GM23338 (cell line): ENCODE measurements around the gene PRKX. TPM values are rescaled to one million over a fixed set of nuclear protein-coding genes. Genes with fewer than 3 reads are reported as not detected.

ENCODE experiments used
- ATAC-seq: fragments of 200-7000 bp; cut with Tn5 transposase; 3 replicates; pipeline ENCODE4 v1.9.1; 2020
- DNase-seq: peaks from one replicate; pipeline ENCODE4 v3.0.0-alpha.2; 2015; ENCODE audit warnings: low spot score
- H2AFZ ChIP-seq: fragments of 200-600 bp; sonication (generic); 2 replicates; pipeline ENCODE4 v1.8.0; 2016; ENCODE audit warnings: antibody characterized with exemption, mild to moderate bottlenecking, moderate library complexity
- H3F3A ChIP-seq: fragments of 200-600 bp; sonication (generic); replicated peaks from 2 replicates; pipeline ENCODE4 v1.8.0; 2017; ENCODE audit warnings: antibody characterized with exemption, mixed run types, low read depth
- H3K27ac ChIP-seq: fragments of 200-600 bp; sonication (generic); 2 replicates; pipeline ENCODE4 v1.6.1; 2016; ENCODE audit warnings: low read depth
- H3K27me3 ChIP-seq: fragments of 200-600 bp; sonication (generic); 2 replicates; pipeline ENCODE4 v1.8.0; 2016; ENCODE audit warnings: mild to moderate bottlenecking, mixed run types, moderate library complexity; ENCODE audit not compliant: insufficient read depth
- H3K36me3 ChIP-seq: fragments of 200-600 bp; sonication (generic); 2 replicates; pipeline ENCODE4 v1.8.0; 2016; ENCODE audit warnings: mild to moderate bottlenecking; ENCODE audit not compliant: insufficient read depth
- H3K4me1 ChIP-seq: fragments of 200-600 bp; sonication (generic); 2 replicates; pipeline ENCODE4 v1.8.0; 2016; ENCODE audit warnings: mild to moderate bottlenecking, moderate library complexity; ENCODE audit not compliant: insufficient read depth
- H3K4me2 ChIP-seq: fragments of 200-600 bp; sonication (generic); 2 replicates; pipeline ENCODE4 v1.7.1; 2017; ENCODE audit warnings: mixed run types
- H3K4me3 ChIP-seq: fragments of 200-600 bp; sonication (generic); 2 replicates; pipeline ENCODE4 v1.6.1; 2016; ENCODE audit warnings: mixed run types
- H3K79me2 ChIP-seq: fragments of 200-600 bp; sonication (generic); replicated peaks from 2 replicates; pipeline ENCODE4 v1.8.0; 2017; ENCODE audit warnings: mild to moderate bottlenecking; ENCODE audit not compliant: insufficient read depth
- H3K9me2 ChIP-seq: fragments of 200-600 bp; sonication (generic); 2 replicates; pipeline ENCODE4 v1.8.0; 2017; ENCODE audit not compliant: insufficient read depth
- H4K20me1 ChIP-seq: fragments of 200-600 bp; sonication (generic); replicated peaks from 2 replicates; pipeline ENCODE4 v1.8.0; 2017; ENCODE audit warnings: mild to moderate bottlenecking; ENCODE audit not compliant: insufficient read depth
- H3K27ac Mint-ChIP-seq: 2 replicates; pipeline ENCODE4 v1.8.0; 2020; ENCODE audit warnings: inconsistent platforms, mild to moderate bottlenecking, moderate library complexity, mixed read lengths
- H3K27me3 Mint-ChIP-seq: 3 replicates; pipeline ENCODE4 v1.8.0; 2022; ENCODE audit warnings: low read depth, mild to moderate bottlenecking, moderate library complexity, mixed read lengths, inconsistent platforms; ENCODE audit not compliant: insufficient read depth, poor library complexity
- H3K36me3 Mint-ChIP-seq: 3 replicates; pipeline ENCODE4 v1.8.0; 2021; ENCODE audit warnings: low read depth, mild to moderate bottlenecking, inconsistent platforms, moderate library complexity, mixed read lengths
- H3K4me1 Mint-ChIP-seq: 3 replicates; pipeline ENCODE4 v1.8.0; 2020; ENCODE audit warnings: mild to moderate bottlenecking, inconsistent platforms, mixed read lengths
- H3K4me3 Mint-ChIP-seq: 3 replicates; pipeline ENCODE4 v1.8.0; 2021; ENCODE audit warnings: moderate library complexity, mild to moderate bottlenecking, inconsistent platforms, mixed read lengths
- H3K9me3 Mint-ChIP-seq: 3 replicates; pipeline ENCODE4 v1.8.0; 2020; ENCODE audit warnings: moderate library complexity, mild to moderate bottlenecking, inconsistent platforms, mixed read lengths
- ETS1 ChIP-seq: IDR thresholded peaks from 2 replicates; pipeline ENCODE4 v1.6.1; 2016; ENCODE audit warnings: antibody characterized with exemption
- EZH2 ChIP-seq: fragments of 200-600 bp; sonication (generic); IDR thresholded peaks from one replicate; pipeline ENCODE4 v1.8.0; 2017; ENCODE audit warnings: antibody characterized with exemption, mild to moderate bottlenecking, low read depth; ENCODE audit not compliant: unreplicated experiment
- EZH2phosphoT487 ChIP-seq: fragments of 200-600 bp; sonication (generic); IDR thresholded peaks from one replicate; pipeline ENCODE4 v1.8.1; 2018; ENCODE audit warnings: antibody characterized with exemption; ENCODE audit not compliant: unreplicated experiment
- JUNB ChIP-seq: IDR thresholded peaks from one replicate; pipeline ENCODE4 v1.6.1; 2016; ENCODE audit warnings: antibody characterized with exemption; ENCODE audit not compliant: unreplicated experiment
- NANOG ChIP-seq: IDR thresholded peaks from 2 replicates; pipeline ENCODE4 v1.6.1; 2016; ENCODE audit warnings: antibody characterized with exemption, borderline replicate concordance
- POLR2AphosphoS5 ChIP-seq: IDR thresholded peaks from 2 replicates; pipeline ENCODE4 v1.6.1; 2016; ENCODE audit warnings: antibody characterized with exemption, low read depth
- STAT1 ChIP-seq: IDR thresholded peaks from one replicate; pipeline ENCODE4 v1.6.1; 2016; ENCODE audit warnings: antibody characterized with exemption; ENCODE audit not compliant: unreplicated experiment
- ZNF331 ChIP-seq: fragments of 250-450 bp; sonication (Bioruptor Pico); IDR thresholded peaks from 2 replicates; pipeline ENCODE4 v1.5.0; 2020; ENCODE audit warnings: low read depth, mild to moderate bottlenecking, moderate library complexity
- polyA plus RNA-seq: library from polyadenylated mRNA; unstranded; fragments of >200 nt; fragmentation: Nextera tagmentation; extraction: Ambion mirVana; gene quantifications from 2 replicates; pipeline ENCODE4 v1.2.1, GENCODE V29; 2016
- total RNA-seq: library from RNA; depleted of rRNA; stranded (reverse); fragments of >200 nt; shearing (Covaris generic); gene quantifications from 2 replicates; pipeline ENCODE4 v1.2.3, GENCODE V29; 2014
- TF ChIP-seq, protein P1 (sequence below), 2 experiments: fragments of 200-600 bp in 1 of 2; sonication (generic) in 1 of 2; conservative IDR thresholded peaks; 2 replicates each; pipeline versions ENCODE4 v1.5.1 to v1.6.1; 2016 to 2017; ENCODE audit warnings: antibody characterized with exemption in 2 of 2, low read depth in 2 of 2, mild to moderate bottlenecking in 2 of 2, moderate library complexity in 1 of 2
- TF ChIP-seq, protein P2 (sequence below): IDR thresholded peaks from one replicate; pipeline ENCODE4 v1.6.1; 2018; ENCODE audit warnings: antibody characterized with exemption; ENCODE audit not compliant: unreplicated experiment

PRKX gene
- total and polyA plus RNA-seq, 2 experiments from 2014 or later, result 12.9 to 43.5 TPM

DNA sequence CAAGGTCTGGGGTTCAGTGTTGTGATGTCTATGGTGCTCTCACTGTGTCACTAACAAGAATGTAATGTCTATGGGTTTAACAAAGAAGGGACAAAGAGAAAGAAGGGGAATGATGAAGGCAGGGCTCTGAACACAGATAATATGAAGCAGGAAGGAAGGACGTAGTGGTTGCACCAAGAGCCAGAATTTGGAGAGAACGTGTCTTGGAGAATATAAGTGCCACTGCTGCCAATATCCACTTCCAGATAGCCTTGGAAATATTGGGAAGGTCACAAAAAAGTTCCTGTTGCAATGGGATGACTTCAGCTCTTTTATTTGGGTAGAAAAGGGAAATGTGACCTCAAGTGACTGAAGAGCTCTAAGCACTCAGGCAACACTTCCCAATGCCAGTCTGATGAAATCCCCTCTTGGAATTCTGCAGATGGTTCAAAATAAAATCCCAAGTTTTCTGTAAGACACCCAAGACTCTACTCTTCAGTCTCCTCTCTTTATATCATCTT lies 131.8 kb downstream of the PRKX start:
- H3K27ac Mint-ChIP-seq, result no peak overlapping the region

GRCh38 chrX:3577551-3577950 lies 135.9 kb downstream of the PRKX start:
- H2AFZ ChIP-seq, result no peak overlapping the region
- H3K27me3 ChIP-seq, result no peaks in the 10 kb centered on the region
- H3K9me3 Mint-ChIP-seq, result no peaks in the 10 kb centered on the region; the same call in 2 of the 3 replicates
- no peak overlapping the region for H3K4me3 ChIP-seq
- no peaks in the 10 kb centered on the region for H3K4me1 ChIP-seq
- H3K4me3 Mint-ChIP-seq, result no peak overlapping the region
- H3K4me2 ChIP-seq, result no peak overlapping the region
- no peaks in the 10 kb centered on the region for H3K36me3 ChIP-seq
- H3K36me3 Mint-ChIP-seq, result no peaks in the 10 kb centered on the region
- H3K27ac ChIP-seq, result no peak overlapping the region
- H3K4me1 Mint-ChIP-seq, result no peaks in the 10 kb centered on the region
- H3K9me2 ChIP-seq, result no peaks in the 10 kb centered on the region
- DNase-seq (no peak), ATAC-seq (no peak)
- no peak overlapping the region for H3K27ac Mint-ChIP-seq
- H3K79me2 ChIP-seq, result no peaks in the 10 kb centered on the region
- no peaks in the 10 kb centered on the region for H4K20me1 ChIP-seq
- peaks cover 4% of the 10 kb centered on the region for H3K27me3 Mint-ChIP-seq
- H3F3A ChIP-seq, result no peaks in the 10 kb centered on the region
- TF ChIP-seq STAT1 (no peak), EZH2 (no peak), JUNB (no peak), ETS1 (no peak), POLR2AphosphoS5 (no peak), EZH2phosphoT487 (no peak), ZNF331 (CRISPR knock-in tag) (no peak)
- TF ChIP-seq, protein P1, sequence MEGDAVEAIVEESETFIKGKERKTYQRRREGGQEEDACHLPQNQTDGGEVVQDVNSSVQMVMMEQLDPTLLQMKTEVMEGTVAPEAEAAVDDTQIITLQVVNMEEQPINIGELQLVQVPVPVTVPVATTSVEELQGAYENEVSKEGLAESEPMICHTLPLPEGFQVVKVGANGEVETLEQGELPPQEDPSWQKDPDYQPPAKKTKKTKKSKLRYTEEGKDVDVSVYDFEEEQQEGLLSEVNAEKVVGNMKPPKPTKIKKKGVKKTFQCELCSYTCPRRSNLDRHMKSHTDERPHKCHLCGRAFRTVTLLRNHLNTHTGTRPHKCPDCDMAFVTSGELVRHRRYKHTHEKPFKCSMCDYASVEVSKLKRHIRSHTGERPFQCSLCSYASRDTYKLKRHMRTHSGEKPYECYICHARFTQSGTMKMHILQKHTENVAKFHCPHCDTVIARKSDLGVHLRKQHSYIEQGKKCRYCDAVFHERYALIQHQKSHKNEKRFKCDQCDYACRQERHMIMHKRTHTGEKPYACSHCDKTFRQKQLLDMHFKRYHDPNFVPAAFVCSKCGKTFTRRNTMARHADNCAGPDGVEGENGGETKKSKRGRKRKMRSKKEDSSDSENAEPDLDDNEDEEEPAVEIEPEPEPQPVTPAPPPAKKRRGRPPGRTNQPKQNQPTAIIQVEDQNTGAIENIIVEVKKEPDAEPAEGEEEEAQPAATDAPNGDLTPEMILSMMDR (conservative IDR thresholded peaks at IDR 0.05; ENCODE audit: low read depth in 2 of 2), result no peak

More for the DNA sequence above, 131.8 kb downstream of the PRKX start:
- ATAC-seq (no peak), DNase-seq (no peak)
- no peak overlapping the region for H2AFZ ChIP-seq
- H3K79me2 ChIP-seq, result no peaks in the 10 kb centered on the region
- H4K20me1 ChIP-seq, result no peaks in the 10 kb centered on the region
- H3K27me3 ChIP-seq, result no peaks in the 10 kb centered on the region
- Mint-ChIP-seq H3K4me1 (peaks cover 4% of the 10 kb centered on the region; the same call in 1 of the 3 replicates), H3K9me3 (no peaks in the 10 kb centered on the region; the same call in 2 of the 3 replicates), H3K4me3 (no peak overlapping the region), H3K36me3 (no peaks in the 10 kb centered on the region), H3K27me3 (peaks cover 8% of the 10 kb centered on the region)
- no peaks in the 10 kb centered on the region for H3F3A ChIP-seq
- H3K36me3 ChIP-seq, result no peaks in the 10 kb centered on the region
- H3K9me2 ChIP-seq, result no peaks in the 10 kb centered on the region
- no peak overlapping the region for H3K4me2 ChIP-seq
- H3K4me1 ChIP-seq, result no peaks in the 10 kb centered on the region
- no peak overlapping the region for H3K27ac ChIP-seq
- no peak overlapping the region for H3K4me3 ChIP-seq
- TF ChIP-seq, protein P2, sequence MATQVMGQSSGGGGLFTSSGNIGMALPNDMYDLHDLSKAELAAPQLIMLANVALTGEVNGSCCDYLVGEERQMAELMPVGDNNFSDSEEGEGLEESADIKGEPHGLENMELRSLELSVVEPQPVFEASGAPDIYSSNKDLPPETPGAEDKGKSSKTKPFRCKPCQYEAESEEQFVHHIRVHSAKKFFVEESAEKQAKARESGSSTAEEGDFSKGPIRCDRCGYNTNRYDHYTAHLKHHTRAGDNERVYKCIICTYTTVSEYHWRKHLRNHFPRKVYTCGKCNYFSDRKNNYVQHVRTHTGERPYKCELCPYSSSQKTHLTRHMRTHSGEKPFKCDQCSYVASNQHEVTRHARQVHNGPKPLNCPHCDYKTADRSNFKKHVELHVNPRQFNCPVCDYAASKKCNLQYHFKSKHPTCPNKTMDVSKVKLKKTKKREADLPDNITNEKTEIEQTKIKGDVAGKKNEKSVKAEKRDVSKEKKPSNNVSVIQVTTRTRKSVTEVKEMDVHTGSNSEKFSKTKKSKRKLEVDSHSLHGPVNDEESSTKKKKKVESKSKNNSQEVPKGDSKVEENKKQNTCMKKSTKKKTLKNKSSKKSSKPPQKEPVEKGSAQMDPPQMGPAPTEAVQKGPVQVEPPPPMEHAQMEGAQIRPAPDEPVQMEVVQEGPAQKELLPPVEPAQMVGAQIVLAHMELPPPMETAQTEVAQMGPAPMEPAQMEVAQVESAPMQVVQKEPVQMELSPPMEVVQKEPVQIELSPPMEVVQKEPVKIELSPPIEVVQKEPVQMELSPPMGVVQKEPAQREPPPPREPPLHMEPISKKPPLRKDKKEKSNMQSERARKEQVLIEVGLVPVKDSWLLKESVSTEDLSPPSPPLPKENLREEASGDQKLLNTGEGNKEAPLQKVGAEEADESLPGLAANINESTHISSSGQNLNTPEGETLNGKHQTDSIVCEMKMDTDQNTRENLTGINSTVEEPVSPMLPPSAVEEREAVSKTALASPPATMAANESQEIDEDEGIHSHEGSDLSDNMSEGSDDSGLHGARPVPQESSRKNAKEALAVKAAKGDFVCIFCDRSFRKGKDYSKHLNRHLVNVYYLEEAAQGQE, result no peak
- no peak for TF ChIP-seq EZH2phosphoT487
- no peak for TF ChIP-seq NANOG
